Measurements from ENCODE around the gene MAPK13.

Gene MAPK13

DNA sequence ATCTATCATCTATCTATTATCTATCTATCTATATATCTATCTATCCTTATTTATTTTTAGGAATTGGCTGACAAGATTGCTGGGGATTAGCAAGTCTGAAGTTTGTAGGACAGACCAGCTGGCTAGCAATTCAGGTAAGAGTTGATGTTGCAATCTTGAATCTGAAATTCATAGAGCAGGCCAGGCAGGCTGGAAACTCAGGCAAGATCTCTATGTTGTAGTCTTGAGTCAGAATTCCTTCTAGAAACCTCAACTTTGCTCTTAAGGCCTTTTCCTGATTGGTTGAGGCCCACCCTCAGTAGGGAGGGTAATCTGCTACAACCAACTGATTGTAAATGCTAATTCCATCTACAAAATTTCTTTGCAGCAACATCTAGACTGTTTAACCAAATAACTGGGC lies 19.2 kb downstream of the MAPK13 start:
- no peak for DNase-seq (ENCODE audit: low read depth)

DNA sequence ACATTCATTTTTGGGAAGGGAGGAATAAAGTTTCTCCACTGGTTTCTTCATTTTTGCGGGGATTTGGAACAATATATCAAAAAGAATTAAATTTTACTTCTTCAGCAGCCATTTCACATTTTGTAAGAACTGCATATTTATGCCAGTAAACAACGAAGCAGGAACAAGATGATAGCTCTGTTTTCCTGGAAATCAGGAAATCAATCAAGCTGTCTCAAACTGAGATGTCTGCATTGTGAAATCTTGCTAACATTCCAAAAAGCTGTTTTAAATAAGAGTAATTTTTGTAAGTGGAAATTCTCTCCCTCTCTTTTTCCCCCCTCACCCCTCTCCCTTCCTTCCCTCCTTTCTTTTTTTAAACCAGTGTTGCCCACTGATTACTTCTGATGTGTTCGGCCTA lies 20.0 kb downstream of the MAPK13 start:
- no peak for DNase-seq (ENCODE audit: low read depth)

DNA sequence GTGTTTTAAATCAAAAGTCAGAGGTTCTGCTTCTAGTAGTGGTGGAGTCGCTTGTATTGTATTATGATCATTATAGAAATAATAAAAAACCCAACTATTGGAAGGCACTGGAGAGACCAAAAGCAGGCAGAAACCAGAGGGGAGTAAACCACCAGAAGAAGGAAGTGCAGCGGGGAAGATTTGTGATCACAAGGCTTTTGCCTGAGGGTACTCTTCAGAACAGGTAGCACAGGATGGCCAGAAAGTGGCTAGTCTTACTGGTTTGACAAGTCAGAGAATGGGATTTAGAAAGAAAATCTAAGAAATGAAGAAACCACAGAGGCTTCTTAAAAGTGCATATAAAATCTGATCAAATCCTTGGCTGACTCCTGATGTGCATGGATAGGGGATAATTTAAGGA lies 24.0 kb downstream of the MAPK13 start:
- DNase-seq (ENCODE audit: low read depth), result no peak

DNA sequence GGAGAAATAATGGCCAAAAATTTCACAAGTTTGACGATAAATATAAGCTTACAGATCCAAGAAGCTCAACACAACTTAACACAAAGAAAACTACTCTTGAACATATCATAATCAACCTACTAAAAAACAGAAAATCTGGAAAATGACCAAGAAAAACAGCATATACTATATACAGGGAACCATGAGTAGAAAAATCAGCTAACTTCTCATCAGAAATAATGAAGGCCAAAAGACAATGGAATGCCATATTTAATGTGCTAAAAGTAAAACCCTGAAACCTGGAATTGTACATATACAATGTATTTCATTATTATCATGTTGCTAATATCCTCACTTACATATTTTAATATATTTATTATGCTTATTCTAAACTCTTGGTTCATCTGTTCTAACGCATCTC lies 25.3 kb downstream of the MAPK13 start:
- no peak for DNase-seq (ENCODE audit: low read depth)

DNA sequence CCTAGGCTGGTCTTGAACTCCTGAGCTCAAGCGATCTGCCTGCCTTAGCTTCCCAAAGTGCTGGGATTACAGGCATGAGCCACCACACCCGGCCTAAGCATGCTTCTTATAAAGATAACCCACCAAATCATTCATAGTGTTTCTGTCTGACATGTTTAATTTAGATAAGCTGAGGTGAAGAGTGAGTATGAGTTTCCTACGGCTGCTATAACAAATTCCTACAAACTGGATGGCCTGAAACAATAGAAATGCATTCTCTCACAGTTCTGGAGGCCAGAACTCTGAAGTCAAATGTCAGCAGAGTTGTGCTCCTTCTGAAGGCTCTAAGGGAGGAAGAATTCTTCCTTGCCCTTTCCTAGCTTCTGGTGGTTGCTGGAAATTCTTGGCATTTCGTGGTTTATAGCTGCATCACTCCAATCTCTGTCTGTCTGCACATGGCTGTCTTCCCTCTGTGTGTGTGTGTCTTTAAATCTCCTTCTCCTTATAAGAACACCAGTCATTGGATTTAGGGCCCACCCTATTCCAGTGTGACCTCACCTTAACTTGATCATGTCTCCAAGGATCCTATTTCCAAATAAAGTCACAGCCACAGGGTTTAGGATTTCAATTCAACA lies 29.9 kb downstream of the MAPK13 start:
- no peak for DNase-seq (ENCODE audit: low read depth)

DNA sequence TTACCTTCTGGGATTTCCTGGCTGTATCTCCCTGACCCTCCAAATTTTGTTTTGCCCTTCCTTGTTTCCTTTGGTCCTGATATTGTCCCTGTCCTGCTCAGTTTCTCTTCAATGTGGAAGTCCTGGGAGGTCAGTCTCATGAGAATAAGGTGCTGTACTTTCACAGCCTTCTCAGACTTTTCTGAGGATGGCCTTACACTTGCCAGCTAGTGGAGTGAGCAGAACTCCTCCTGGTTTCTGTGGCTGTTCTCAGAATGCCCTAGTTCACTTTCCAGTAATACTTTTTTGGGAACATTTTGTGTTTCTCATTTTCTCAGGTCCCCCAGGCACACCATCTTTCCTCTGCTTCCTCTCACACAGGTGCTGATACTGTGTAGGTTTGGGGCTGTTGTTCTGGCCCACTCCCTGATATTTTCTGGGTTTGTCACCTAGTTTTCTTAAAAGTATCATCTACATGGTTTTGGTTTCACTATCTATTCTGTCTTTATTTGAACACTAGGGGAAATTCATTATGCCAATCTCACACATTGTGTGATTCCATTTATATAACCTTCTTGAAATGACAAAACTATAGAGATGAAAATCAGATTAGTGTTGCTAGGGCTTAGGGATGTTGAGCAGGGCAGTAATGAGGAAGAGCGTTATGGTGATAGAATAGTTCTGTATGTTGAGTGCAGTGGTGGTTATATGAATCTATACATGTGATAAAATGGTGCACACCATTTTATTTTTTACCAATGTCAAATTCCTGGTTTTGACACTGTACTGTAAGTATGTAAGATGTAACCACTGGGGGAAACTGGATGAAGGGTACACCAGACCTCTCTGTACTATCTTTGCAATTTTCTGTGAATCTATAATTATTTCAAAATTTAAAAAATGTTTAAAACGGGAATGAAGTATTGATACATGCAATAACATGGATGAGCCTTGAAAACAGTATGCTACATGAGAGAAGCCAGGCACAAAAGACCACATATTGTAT lies 39.0 kb downstream of the MAPK13 start:
- no peak for DNase-seq (ENCODE audit: low read depth)

DNA sequence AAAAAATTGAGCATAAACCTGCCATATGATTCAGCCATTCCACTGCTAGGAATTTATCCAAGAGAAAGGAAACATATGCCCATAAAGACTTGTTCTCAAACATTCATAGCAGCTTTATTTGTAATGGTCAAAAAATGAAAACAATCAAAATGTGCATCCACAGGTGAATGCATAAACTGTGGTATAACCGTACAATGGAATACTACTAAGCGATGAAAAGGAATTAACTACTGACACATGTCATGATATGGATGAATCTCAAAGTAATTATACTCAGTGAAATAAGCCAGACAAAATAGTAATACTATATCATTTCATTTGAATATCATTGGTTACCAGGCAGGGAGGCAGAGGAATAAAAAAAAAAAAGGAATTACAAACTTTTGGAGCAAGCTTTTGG lies 40.4 kb downstream of the MAPK13 start:
- no peak for DNase-seq (ENCODE audit: low read depth)

DNA sequence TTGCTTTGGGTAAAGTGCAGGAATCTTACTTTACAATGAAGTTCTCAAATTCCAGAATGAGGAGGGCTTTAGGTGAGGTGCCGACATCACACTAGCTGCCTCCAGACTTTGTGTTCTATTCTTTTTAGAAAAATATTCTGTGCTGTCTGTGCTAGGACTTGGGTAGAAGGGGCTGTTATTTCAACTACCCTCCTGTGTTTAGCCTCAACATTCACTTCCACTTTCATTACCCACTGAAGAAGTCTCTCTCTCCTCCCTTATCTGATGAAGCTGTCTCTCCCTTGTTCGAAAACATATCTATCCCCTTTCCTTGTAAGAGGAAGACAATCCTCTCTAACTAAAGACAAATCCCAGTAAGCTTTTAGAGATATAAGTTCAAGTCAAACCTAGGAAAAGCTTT lies 41.3 kb downstream of the MAPK13 start:
- DNase-seq (ENCODE audit: low read depth), result no peak

DNA sequence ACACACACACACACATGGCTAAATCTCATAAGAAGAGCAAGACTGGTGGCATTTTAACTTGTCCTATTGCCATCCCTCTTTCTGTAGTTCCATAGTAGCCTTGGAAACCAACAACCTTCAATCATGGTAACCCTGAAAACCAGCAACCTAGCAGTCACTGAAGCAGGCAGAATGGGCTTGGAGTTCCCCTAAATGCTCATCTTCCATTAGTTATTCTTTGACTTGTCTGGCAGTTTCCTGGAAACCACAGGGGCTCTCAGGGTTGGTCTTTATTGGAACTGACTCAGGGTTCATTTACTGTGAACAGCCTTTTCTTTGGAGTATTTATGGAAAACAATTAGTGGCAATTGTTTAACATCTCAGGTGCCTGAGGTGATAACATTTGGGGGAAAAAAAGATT lies 46.9 kb downstream of the MAPK13 start:
- DNase-seq (ENCODE audit: low read depth), result no peak

DNA sequence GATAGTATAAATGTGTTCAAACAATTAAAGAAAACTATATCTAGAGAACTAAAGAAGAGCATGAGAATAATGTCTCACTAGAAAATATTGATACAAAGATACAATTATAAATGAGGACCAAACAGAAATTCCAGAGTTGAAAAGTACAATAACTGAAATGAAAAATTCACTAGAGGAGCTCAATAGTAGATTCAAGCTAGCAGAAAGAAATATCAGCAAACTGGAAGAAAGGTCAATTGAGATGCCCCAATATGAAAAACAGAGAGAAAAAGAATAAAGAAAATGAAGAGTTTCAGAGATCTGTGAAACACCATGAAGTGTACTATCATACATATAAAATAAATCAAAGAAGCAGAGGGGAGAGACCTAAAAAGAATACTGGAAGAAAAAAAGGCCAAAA lies 48.2 kb downstream of the MAPK13 start:
- no peak for DNase-seq (ENCODE audit: low read depth)

DNA sequence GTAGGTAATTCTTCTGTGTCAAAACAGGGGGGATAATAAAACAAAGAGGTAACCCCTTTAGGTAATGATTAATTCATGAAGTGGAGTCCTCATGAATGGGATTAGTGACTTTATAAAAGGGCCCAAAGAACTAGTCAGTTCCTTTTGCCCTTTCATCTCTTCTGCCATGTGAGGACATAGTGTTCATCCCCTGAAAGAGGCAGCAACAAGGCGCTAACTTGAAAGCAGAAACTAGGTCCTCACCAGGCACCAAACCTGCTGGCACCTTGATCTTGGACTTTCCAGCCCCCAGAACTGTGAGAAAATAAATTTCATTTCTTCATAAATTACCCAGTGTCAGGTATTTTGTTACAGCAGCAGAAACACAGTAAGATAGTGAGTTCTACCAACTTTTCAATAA lies 49.8 kb downstream of the MAPK13 start:
- DNase-seq (ENCODE audit: low read depth), result no peak

DNA sequence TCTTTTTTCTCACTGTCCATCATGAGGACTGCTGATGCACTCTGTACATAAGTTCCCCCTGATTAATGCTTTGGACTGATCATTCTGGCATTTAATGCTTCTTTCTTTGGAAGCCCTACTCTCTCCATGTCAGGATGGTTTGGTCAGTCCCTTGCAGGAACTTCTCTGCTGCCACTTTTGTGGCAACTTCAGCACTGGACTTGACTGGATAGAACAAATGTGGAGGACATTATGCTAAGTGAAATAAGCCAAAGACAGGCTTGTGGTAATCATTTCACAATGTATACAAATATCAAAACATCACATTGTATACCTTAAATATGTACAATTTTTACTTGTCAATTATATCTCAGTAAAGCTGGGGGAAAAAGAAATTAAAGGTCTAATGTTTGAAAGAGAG lies 54.0 kb downstream of the MAPK13 start:
- no peak for DNase-seq (ENCODE audit: low read depth)

DNA sequence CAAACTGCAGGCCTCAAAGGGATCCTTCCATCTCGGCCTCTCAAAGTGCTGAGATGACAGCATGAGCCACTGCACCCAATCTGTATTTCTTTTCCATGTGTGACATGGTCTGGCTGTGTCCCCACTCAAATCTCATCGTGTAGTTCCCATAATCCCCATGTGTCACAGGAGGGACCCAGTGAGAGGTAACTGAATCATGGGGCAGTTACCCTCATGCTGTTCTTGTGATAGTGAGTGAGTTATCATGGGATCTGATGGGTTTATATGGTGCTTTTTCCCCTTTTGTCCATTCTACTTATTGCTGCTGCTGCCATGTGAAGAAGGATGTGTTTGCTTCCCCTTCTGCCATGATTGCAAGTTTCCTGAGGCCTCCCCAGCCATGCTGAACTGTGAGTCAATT lies 55.9 kb downstream of the MAPK13 start:
- no peak for DNase-seq (ENCODE audit: low read depth)

DNA sequence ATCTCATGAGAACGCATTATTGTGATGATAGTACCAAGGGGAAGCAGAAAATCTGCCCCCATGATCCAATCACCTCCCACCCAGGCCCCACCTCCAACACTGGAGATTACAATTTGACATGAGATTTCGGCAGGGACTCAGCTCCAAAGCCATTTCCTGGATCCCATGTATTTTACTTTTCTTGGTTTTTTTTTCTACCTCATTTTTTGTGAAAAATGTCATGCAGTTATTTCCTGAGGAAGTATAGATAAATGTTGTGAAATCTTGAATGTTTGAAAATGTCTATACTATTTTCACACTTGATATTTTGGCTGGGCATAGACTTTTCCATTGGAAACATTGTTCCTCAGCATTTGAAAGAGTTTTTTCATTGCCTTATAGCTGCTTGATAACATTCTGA lies 57.1 kb downstream of the MAPK13 start:
- no peak for DNase-seq (ENCODE audit: low read depth)
